ENCODE measurements around the gene RRP9.

The RRP9 gene

GRCh38 chr3:51970606-51971300, 29.0 kb upstream of the RRP9 start:
- TF ChIP-seq, protein P1, sequence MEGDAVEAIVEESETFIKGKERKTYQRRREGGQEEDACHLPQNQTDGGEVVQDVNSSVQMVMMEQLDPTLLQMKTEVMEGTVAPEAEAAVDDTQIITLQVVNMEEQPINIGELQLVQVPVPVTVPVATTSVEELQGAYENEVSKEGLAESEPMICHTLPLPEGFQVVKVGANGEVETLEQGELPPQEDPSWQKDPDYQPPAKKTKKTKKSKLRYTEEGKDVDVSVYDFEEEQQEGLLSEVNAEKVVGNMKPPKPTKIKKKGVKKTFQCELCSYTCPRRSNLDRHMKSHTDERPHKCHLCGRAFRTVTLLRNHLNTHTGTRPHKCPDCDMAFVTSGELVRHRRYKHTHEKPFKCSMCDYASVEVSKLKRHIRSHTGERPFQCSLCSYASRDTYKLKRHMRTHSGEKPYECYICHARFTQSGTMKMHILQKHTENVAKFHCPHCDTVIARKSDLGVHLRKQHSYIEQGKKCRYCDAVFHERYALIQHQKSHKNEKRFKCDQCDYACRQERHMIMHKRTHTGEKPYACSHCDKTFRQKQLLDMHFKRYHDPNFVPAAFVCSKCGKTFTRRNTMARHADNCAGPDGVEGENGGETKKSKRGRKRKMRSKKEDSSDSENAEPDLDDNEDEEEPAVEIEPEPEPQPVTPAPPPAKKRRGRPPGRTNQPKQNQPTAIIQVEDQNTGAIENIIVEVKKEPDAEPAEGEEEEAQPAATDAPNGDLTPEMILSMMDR (IDR thresholded peaks at IDR 0.05; ENCODE audit: low read depth, low read length) = no peak
- TF ChIP-seq MYC (IDR thresholded peaks at IDR 0.05; ENCODE audit: low read depth, low read length) = no peak
- no peak for TF ChIP-seq POLR2A (IDR thresholded peaks at IDR 0.05; ENCODE audit: extremely low read depth, insufficient read length)
- TF ChIP-seq, protein P2, sequence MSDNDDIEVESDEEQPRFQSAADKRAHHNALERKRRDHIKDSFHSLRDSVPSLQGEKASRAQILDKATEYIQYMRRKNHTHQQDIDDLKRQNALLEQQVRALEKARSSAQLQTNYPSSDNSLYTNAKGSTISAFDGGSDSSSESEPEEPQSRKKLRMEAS (IDR thresholded peaks at IDR 0.05; ENCODE audit: low read depth, low read length) = no peak
- H3K4me3 ChIP-seq (ENCODE audit: low read depth, low read length) = no peak overlapping the region
- no peak for DNase-seq (ENCODE audit: low read depth)

- DNase-seq (ENCODE audit: low read depth) = no peak
- no peak overlapping the region for H3K4me3 ChIP-seq (ENCODE audit: low read depth, low read length)
- TF ChIP-seq POLR2A (IDR thresholded peaks at IDR 0.05; ENCODE audit: extremely low read depth, insufficient read length) = no peak
- TF ChIP-seq, protein P2 (IDR thresholded peaks at IDR 0.05; ENCODE audit: low read depth, low read length) = no peak
- TF ChIP-seq MYC (IDR thresholded peaks at IDR 0.05; ENCODE audit: low read depth, low read length) = no peak
- TF ChIP-seq, protein P1 (IDR thresholded peaks at IDR 0.05; ENCODE audit: low read depth, low read length) = no peak
Observed at GRCh38 chr3:51969841-51970240, 28.1 kb upstream of the RRP9 start.

- no peak overlapping the region for H3K4me3 ChIP-seq (ENCODE audit: low read depth, low read length)
- DNase-seq (ENCODE audit: low read depth) = no peak
- TF ChIP-seq MYC (IDR thresholded peaks at IDR 0.05; ENCODE audit: low read depth, low read length) (no peak), POLR2A (IDR thresholded peaks at IDR 0.05; ENCODE audit: extremely low read depth, insufficient read length) (no peak)
- TF ChIP-seq, protein P2 (IDR thresholded peaks at IDR 0.05; ENCODE audit: low read depth, low read length) = no peak; the same call in 1 of the 2 replicates
- TF ChIP-seq, protein P1 (IDR thresholded peaks at IDR 0.05; ENCODE audit: low read depth, low read length) = no peak
Observed at GRCh38 chr3:51968883-51969678, 27.4 kb upstream of the RRP9 start.

GRCh38 chr3:51968170-51968775, 26.6 kb upstream of the RRP9 start:
- TF ChIP-seq, protein P2 (IDR thresholded peaks at IDR 0.05; ENCODE audit: low read depth, low read length) = no peak
- DNase-seq (ENCODE audit: low read depth) = peak; percentile 49
- H3K4me3 ChIP-seq (ENCODE audit: low read depth, low read length) = peak overlapping the region; percentile 16

DNA sequence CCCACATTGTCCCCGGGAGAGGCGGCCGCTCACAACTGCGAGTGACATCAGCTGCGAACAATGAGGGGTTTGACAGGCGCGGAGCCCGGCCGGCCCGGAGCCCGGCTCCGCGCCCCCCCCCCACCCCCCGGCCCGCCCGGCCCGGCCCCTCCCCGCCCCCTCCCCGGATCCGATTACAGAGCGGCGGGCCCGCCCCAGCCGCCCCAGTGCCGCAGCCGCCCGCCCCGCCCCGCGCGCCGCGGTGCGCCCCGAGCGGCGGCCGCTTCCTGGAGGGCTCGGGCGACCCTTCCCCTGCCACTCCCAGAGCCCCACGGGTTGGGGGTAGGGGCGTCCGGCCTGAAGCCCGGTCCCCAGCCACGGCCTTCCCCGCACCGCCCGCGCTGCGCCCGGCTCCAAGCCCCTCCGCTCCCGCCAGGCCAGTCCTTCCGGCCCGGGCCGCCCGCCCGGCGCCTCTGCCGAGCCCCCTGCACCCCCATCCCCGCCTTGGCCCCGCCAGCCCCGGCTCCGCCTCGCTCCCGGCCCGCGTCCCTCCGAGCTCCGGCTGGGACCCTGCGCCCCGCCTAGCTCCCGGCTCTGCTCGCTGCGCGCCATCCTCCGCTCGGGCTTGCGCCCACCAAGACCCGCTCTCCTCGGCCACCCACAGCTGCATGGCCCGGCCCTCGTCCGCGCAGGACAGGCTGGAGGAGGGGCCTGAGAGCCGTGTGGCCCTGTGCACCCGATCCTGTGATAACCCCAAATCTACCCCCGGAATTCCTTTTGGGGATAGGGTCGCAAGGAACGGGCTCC, 25.9 kb upstream of the RRP9 start, which contains the start of gene PCBP4:
PCBP4 (minus strand) TSS at position 71 of the 786 bp plus-strand sequence. CDS start 6,214 bp downstream, outside the sequence.
- TF ChIP-seq POLR2A (IDR thresholded peaks at IDR 0.05; ENCODE audit: extremely low read depth, insufficient read length) (peak; percentile 38), MYC (IDR thresholded peaks at IDR 0.05; ENCODE audit: low read depth, low read length) (no peak)
- DNase-seq (ENCODE audit: low read depth) = peak; percentile 48
- H3K4me3 ChIP-seq (ENCODE audit: low read depth, low read length) = peak within 1 kb of the TSS; percentile 32

DNA sequence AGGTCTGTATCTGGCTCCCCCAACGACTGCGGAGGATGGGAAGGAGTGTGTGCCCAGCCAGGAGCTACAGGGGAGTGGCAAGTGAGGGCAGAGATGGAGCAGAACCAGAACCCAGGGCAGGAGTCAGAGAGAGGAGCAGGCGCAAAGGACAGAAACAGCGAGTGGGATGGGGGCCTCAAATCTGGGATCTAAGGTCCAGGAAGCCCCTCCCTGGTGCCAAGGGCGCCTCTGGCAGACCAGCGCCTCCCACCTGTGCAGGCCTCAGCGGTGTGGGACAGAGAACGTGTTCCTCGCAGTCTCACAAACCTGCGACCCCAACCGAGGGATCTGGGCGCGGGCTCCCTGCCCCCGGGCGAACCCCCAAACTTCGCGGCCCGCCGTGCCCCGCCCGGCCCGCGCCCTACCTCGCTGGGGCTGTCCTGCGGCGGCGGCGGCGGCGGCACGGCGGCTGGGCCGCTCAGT, 25.2 kb upstream of the RRP9 start:
- DNase-seq (ENCODE audit: low read depth) = no peak
- no peak for TF ChIP-seq MYC (IDR thresholded peaks at IDR 0.05; ENCODE audit: low read depth, low read length)
- TF ChIP-seq, protein P1 (IDR thresholded peaks at IDR 0.05; ENCODE audit: low read depth, low read length) = no peak
- TF ChIP-seq POLR2A (IDR thresholded peaks at IDR 0.05; ENCODE audit: extremely low read depth, insufficient read length) = no peak
- TF ChIP-seq, protein P2 (IDR thresholded peaks at IDR 0.05; ENCODE audit: low read depth, low read length) = no peak
- H3K4me3 ChIP-seq (ENCODE audit: low read depth, low read length) = peak overlapping the region; percentile 11
